ENCODE measurements around the gene EXOC3. TPM values are rescaled to one million over a fixed set of nuclear protein-coding genes. Genes with fewer than 3 reads are reported as not detected.

The EXOC3 gene
- total and polyA plus RNA-seq, 4 donors = 34.8 to 61.0 (median 51.9) TPM

- no peak for ATAC-seq (ENCODE audit: insufficient read depth, low FRiP score)
- Histone ChIP-seq H3K27ac (ENCODE audit: low read depth in 1 of 2, low read length in 1 of 2) (no peak overlapping the region), H3K9ac (ENCODE audit: insufficient read depth in 1 of 2, low read length in 2 of 2) (no peak overlapping the region), H3K4me3 (no peak overlapping the region), H3K27me3 (ENCODE audit: control insufficient read depth in 3 of 3, insufficient read depth in 3 of 3, low read length in 2 of 3) (peaks cover 0 to 12% (median 5%) of the 10 kb centered on the region in 3 donors), H3K4me1 (ENCODE audit: control insufficient read depth in 5 of 5, insufficient read depth in 5 of 5, low read length in 5 of 5) (no peaks in the 10 kb centered on the region), H3K36me3 (ENCODE audit: control insufficient read depth in 4 of 4, insufficient read depth in 4 of 4, low read length in 4 of 4) (no peaks in the 10 kb centered on the region), H3K9me3 (ENCODE audit: control insufficient read depth in 4 of 4, insufficient read depth in 3 of 4, low read length in 3 of 4) (peaks cover 0 to 4% (median 0%) of the 10 kb centered on the region in 4 donors)
- 40 to 59% methylated on average over 9 to 11 of the region's 11 CpGs for WGBS, 2 donors
- no peak for TF ChIP-seq CTCF (IDR thresholded peaks at IDR 0.05; ENCODE audit: control extremely low read depth, extremely low read depth)
- no peak for DNase-seq
These were observed 72.4 kb downstream of the EXOC3 start for GRCh38 chr5:515273-515836.

GRCh38 chr5:516338-516925, 73.5 kb downstream of the EXOC3 start:
- ATAC-seq (ENCODE audit: insufficient read depth, low FRiP score) = no peak
- Histone ChIP-seq H3K9me3 (ENCODE audit: control insufficient read depth in 4 of 4, insufficient read depth in 3 of 4, low read length in 3 of 4) (peaks cover 0 to 3% (median 0%) of the 10 kb centered on the region in 4 donors), H3K4me1 (ENCODE audit: control insufficient read depth in 5 of 5, insufficient read depth in 5 of 5, low read length in 5 of 5) (no peaks in the 10 kb centered on the region), H3K4me3 (no peak overlapping the region), H3K9ac (ENCODE audit: insufficient read depth in 1 of 2, low read length in 2 of 2) (no peak overlapping the region), H3K27ac (ENCODE audit: low read depth in 1 of 2, low read length in 1 of 2) (no peak overlapping the region), H3K27me3 (ENCODE audit: control insufficient read depth in 3 of 3, insufficient read depth in 3 of 3, low read length in 2 of 3) (peaks cover 4 to 16% (median 11%) of the 10 kb centered on the region in 3 donors), H3K36me3 (ENCODE audit: control insufficient read depth in 4 of 4, insufficient read depth in 4 of 4, low read length in 4 of 4) (no peaks in the 10 kb centered on the region)
- 82 to 89% methylated on average over 10 of the region's 10 CpGs for WGBS, 2 donors
- TF ChIP-seq CTCF (IDR thresholded peaks at IDR 0.05; ENCODE audit: control extremely low read depth, extremely low read depth) = no peak
- DNase-seq = no peak

Other genes starting within 250 kb of the EXOC3 start
- 1 to 10 TPM; 5.2 to 6.4 TPM for gene CCDC127, start 225.0 kb upstream of the EXOC3 start, total RNA-seq
- gene CCDC127, start 225.0 kb upstream of the EXOC3 start, polyA plus RNA-seq = 1 to 10 TPM; 2.1 to 2.6 TPM
- 10 to 100 TPM; 84.7 to 98.0 TPM for gene SDHA, start 224.9 kb upstream of the EXOC3 start, total RNA-seq
- 100 to 1,000 TPM in 1 of 2 donors, 10 to 100 TPM in 1; 60.0 to 105 TPM for gene SDHA, start 224.9 kb upstream of the EXOC3 start, polyA plus RNA-seq
- gene PDCD6, start 171.5 kb upstream of the EXOC3 start, total RNA-seq = 10 to 100 TPM; 89.5 to 92.7 TPM
- 100 to 1,000 TPM in 1 of 2 donors, 10 to 100 TPM in 1; 88.0 to 149 TPM for gene PDCD6, start 171.5 kb upstream of the EXOC3 start, polyA plus RNA-seq
- gene AHRR, start 121.5 kb upstream of the EXOC3 start, total RNA-seq = 1 to 10 TPM; 1.7 to 8.8 TPM
- 1 to 10 TPM in 1 of 2 donors, under 1 TPM in 1; 0.63 to 4.0 TPM for gene AHRR, start 121.5 kb upstream of the EXOC3 start, polyA plus RNA-seq
- gene SLC9A3, start 81.3 kb downstream of the EXOC3 start, total RNA-seq = 1 to 10 TPM; 1.3 to 3.8 TPM
- 1 to 10 TPM in 1 of 2 donors, under 1 TPM in 1; 0.94 to 1.8 TPM for gene SLC9A3, start 81.3 kb downstream of the EXOC3 start, polyA plus RNA-seq
- gene CEP72, start 169.2 kb downstream of the EXOC3 start, total RNA-seq = 10 to 100 TPM in 1 of 2 donors, 1 to 10 TPM in 1; 8.5 to 12.1 TPM
- gene CEP72, start 169.2 kb downstream of the EXOC3 start, polyA plus RNA-seq = 1 to 10 TPM; 3.1 to 3.6 TPM

Measured in lung (tissue), 12 donors.